Spleen (tissue), 11 donors: ENCODE results near the gene PRKG1. TPM values are rescaled to one million over a fixed set of nuclear protein-coding genes. Genes with fewer than 3 reads are reported as not detected.

Source experiments
- DNase-seq: peaks from one replicate; pipeline ENCODE4 v3.0.0-alpha.2; 2020
- H3K27ac ChIP-seq, 8 donors: fragments of 200-600 bp; sonication (generic) in 7 of 8; 1 replicate in 4 of 8; 2 replicates in 4 of 8; pipeline versions ENCODE4 v1.5.0 to v1.8.0; 2016 to 2021; ENCODE audit warnings: inconsistent platforms in 4 of 8, mild to moderate bottlenecking in 4 of 8, moderate library complexity in 1 of 8
- H3K27me3 ChIP-seq, 7 donors: fragments of 200-600 bp; sonication (generic) in 6 of 7; replicated peaks in 1 of 7; 1 replicate in 4 of 7; 2 replicates in 3 of 7; pipeline versions ENCODE4 v1.5.0 to v1.8.0; 2016 to 2021; ENCODE audit warnings: inconsistent platforms in 3 of 7, mild to moderate bottlenecking in 1 of 7
- H3K36me3 ChIP-seq, 6 donors: fragments of 200-600 bp; sonication (generic) in 5 of 6; 1 replicate in 4 of 6; 2 replicates in 2 of 6; pipeline versions ENCODE4 v1.5.0 to v1.8.0; 2016 to 2021; ENCODE audit warnings: inconsistent platforms in 2 of 6
- H3K4me1 ChIP-seq, 6 donors: fragments of 200-600 bp; sonication (generic) in 5 of 6; 1 replicate in 3 of 6; 2 replicates in 3 of 6; pipeline versions ENCODE4 v1.5.0 to v1.8.0; 2016 to 2021; ENCODE audit warnings: inconsistent platforms in 3 of 6
- H3K4me3 ChIP-seq, 8 donors: fragments of 200-600 bp; sonication (generic) in 7 of 8; 1 replicate in 4 of 8; 2 replicates in 4 of 8; pipeline versions ENCODE4 v1.5.0 to v1.8.0; 2016 to 2021; ENCODE audit warnings: inconsistent platforms in 4 of 8, mild to moderate bottlenecking in 4 of 8, moderate library complexity in 2 of 8
- H3K9me3 ChIP-seq, 8 donors: fragments of 200-600 bp; sonication (generic) in 7 of 8; 1 replicate in 4 of 8; 2 replicates in 4 of 8; pipeline versions ENCODE4 v1.5.0 to v1.8.0; 2016 to 2021; ENCODE audit warnings: inconsistent platforms in 4 of 8
- CTCF ChIP-seq, 11 experiments: fragments of 200-600 bp in 7 of 11; fragments of 450-650 bp in 4 of 11; sonication (generic) in 4 of 11; IDR thresholded peaks in 8 of 11; conservative IDR thresholded peaks in 3 of 11; 1 replicate in 7 of 11; 2 replicates in 4 of 11; pipeline versions ENCODE4 v1.4.0 to v1.8.0; 2016 to 2021; ENCODE audit warnings: antibody characterized with exemption in 11 of 11, inconsistent platforms in 4 of 11, mild to moderate bottlenecking in 1 of 11
- POLR2A ChIP-seq, 3 donors: fragments of 450-650 bp; IDR thresholded peaks; one replicate each; pipeline ENCODE4 v1.5.1; 2017; ENCODE audit warnings: antibody characterized with exemption in 3 of 3, mild to moderate bottlenecking in 1 of 3
- POLR2AphosphoS5 ChIP-seq, 3 donors: sonication (generic); formaldehyde crosslinking; IDR thresholded peaks; one replicate each; pipeline ENCODE4 v1.5.1; 2017; ENCODE audit warnings: antibody characterized with exemption in 3 of 3
- WGBS, 5 donors: extraction: QIAGEN DNeasy Blood & Tissue Kit in 3 of 5; methylation state at CpG; one replicate each; pipeline versions ENCODE4 v1.1.5 to v1.1.7; 2013 to 2018; 5-methylcytosine and 5-hydroxymethylcytosine counted together
- intact Hi-C: fragments of 100-400 bp; cut with DNase I; formaldehyde crosslinking; loops from one replicate; pipeline ENCODE4 v1.15.0; 2023; ENCODE audit warnings: low total_unique reads
- polyA plus RNA-seq, 3 donors: library from polyadenylated mRNA; stranded (reverse); fragments of 200-250 nt; gene quantifications; one replicate each; pipeline ENCODE4 v1.2.1, GENCODE V29; 2013
- total RNA-seq, 7 donors: library from RNA; depleted of rRNA in 3 of 7; stranded (reverse); fragments of >200 nt in 3 of 7; fragmentation: NEBNext Ultra II Directional in 4 of 7; extraction: Animal tissue kit (Norgen Biotek cat#: 25700) in 4 of 7; gene quantifications; one replicate each; pipeline versions ENCODE4 v1.1.0 to v1.2.1, GENCODE V29; 2016 to 2021
- donor health status: healthy with polysubstance abuse.
- donor health status: DM: no; HTN: no; CAD: no; lungs with moderate emphysema.
- donor health status: DM: no; HTN: no; CAD: no.
- donor health status: Bipolar disorder and iron deficiency.
- donor health status: healthy.
- donor health status: DM: no; HTN: no; CAD: no.
- donor health status: DM: yes; HTN: yes; CAD: no.

PRKG1 gene
- total and polyA plus RNA-seq, 10 donors: 0.65 to 10.5 (median 7.2) TPM

DNA sequence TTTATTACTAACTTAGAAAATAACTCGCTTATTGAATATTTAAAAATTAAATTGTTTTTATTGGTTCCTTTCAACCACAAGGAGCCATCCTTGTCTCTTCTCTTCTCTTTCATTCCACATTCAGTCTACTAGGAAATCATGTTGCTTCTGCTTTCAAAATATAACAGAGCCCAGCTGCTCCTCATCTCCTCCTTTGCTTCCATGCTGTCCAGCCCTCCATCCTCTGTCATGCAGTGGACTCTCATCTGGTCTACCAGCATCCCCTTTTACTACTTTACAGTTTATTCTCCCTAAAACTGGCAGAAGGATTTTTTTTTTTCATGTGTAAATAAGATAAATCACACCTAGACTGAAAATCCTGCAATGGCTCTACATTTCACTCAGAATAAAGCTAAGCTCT lies 823.3 kb downstream of the PRKG1 start:
- no peak for DNase-seq
- WGBS, 5 donors: 76 to 95% (median 90%) methylated on average over 1 of the region's 1 CpG
- Histone ChIP-seq H3K36me3 (no peaks in the 10 kb centered on the region), H3K27ac (no peak overlapping the region), H3K27me3 (no peaks in the 10 kb centered on the region), H3K4me3 (no peak overlapping the region), H3K9me3 (no peaks in the 10 kb centered on the region), H3K4me1 (no peaks in the 10 kb centered on the region)
- intact Hi-C loops: no loop called here
- TF ChIP-seq POLR2AphosphoS5 (IDR thresholded peaks at IDR 0.05): no peak
- no peak for TF ChIP-seq CTCF (IDR thresholded peaks at IDR 0.05 in 8 of 11, conservative IDR thresholded peaks at IDR 0.05 in 3 of 11)
- no peak for TF ChIP-seq POLR2A (IDR thresholded peaks at IDR 0.05)

GRCh38 chr10:51900180-51900579 lies 825.9 kb downstream of the PRKG1 start:
- TF ChIP-seq CTCF (IDR thresholded peaks at IDR 0.05 in 8 of 11, conservative IDR thresholded peaks at IDR 0.05 in 3 of 11): no peak
- TF ChIP-seq POLR2AphosphoS5 (IDR thresholded peaks at IDR 0.05): no peak
- TF ChIP-seq POLR2A (IDR thresholded peaks at IDR 0.05): no peak
- Histone ChIP-seq H3K9me3 (no peaks in the 10 kb centered on the region), H3K4me1 (no peaks in the 10 kb centered on the region), H3K27ac (no peak overlapping the region), H3K27me3 (no peaks in the 10 kb centered on the region), H3K4me3 (no peak overlapping the region), H3K36me3 (no peaks in the 10 kb centered on the region)
- DNase-seq: no peak
- WGBS, 5 donors: 89 to 98% (median 91%) methylated on average over 1 of the region's 1 CpG
- intact Hi-C loops: no loop called here

GRCh38 chr10:51903675-51904074 lies 829.4 kb downstream of the PRKG1 start:
- TF ChIP-seq CTCF (IDR thresholded peaks at IDR 0.05 in 8 of 11, conservative IDR thresholded peaks at IDR 0.05 in 3 of 11) (no peak), POLR2A (IDR thresholded peaks at IDR 0.05) (no peak), POLR2AphosphoS5 (IDR thresholded peaks at IDR 0.05) (no peak)
- DNase-seq: no peak
- H3K27me3 ChIP-seq: no peaks in the 10 kb centered on the region
- 60 to 67% (median 66%) methylated on average over 1 of the region's 1 CpG for WGBS, 5 donors
- H3K9me3 ChIP-seq: no peaks in the 10 kb centered on the region
- no peak overlapping the region for H3K27ac ChIP-seq
- no peaks in the 10 kb centered on the region for H3K4me1 ChIP-seq
- H3K4me3 ChIP-seq: no peak overlapping the region
- H3K36me3 ChIP-seq: no peaks in the 10 kb centered on the region
- intact Hi-C loops: no loop called here

GRCh38 chr10:51905032-51905431 lies 830.7 kb downstream of the PRKG1 start:
- intact Hi-C loops: no loop called here
- no peaks in the 10 kb centered on the region for H3K9me3 ChIP-seq
- H3K27me3 ChIP-seq: no peaks in the 10 kb centered on the region
- DNase-seq: no peak
- no peak for TF ChIP-seq POLR2A (IDR thresholded peaks at IDR 0.05)
- TF ChIP-seq CTCF (IDR thresholded peaks at IDR 0.05 in 8 of 11, conservative IDR thresholded peaks at IDR 0.05 in 3 of 11): no peak
- no peak for TF ChIP-seq POLR2AphosphoS5 (IDR thresholded peaks at IDR 0.05)
- no peak overlapping the region for H3K4me3 ChIP-seq
- no peaks in the 10 kb centered on the region for H3K36me3 ChIP-seq
- H3K27ac ChIP-seq: no peak overlapping the region
- H3K4me1 ChIP-seq: no peaks in the 10 kb centered on the region
